ENCODE results near the gene ADGRV1.
"Not testable (repeated sequence)": the region's sequence is repeated elsewhere in the genome, so short reads cannot be mapped to it uniquely, and the experiment has no call there.

Gene ADGRV1

DNA sequence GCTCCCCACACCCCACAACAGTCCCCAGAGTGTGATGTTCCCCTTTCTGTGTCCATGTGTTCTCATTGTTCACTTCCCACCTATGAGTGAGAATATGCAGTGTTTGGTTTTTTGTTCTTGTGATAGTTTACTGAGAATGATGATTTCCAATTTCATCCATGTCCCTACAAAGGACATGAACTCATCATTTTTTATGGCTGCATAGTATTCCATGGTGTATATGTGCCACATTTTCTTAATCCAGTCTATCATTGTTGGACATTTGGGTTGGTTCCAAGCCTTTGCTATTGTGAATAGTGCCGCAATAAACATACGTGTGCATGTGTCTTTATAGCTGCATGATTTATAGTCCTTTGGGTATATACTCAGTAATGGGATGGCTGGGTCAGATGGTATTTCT lies 127.8 kb downstream of the ADGRV1 start:
- in situ Hi-C loops (cut with HindIII; ENCODE audit: low pct_ligation_motif_present, low pct_unique_long_range_greater_than_20kb, low sequenced_read_pairs); DNase-seq: not testable (repeated sequence)

DNA sequence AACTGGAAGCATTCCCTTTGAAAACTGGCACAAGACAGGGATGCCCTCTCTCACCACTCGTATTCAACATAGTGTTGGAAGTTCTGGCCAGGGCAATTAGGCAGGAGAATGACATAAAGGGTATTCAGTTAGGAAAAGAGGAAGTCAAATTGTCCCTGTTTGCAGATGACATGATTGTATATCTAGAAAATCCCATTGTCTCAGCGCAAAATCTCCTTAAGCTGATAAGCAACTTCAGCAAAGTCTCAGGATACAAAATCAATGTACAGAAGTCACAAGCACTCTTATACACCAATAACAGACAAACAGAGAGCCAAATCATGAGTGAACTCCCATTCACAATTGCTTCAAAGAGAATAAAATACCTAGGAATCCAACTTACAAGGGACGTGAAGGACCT lies 128.9 kb downstream of the ADGRV1 start:
- DNase-seq; in situ Hi-C loops (cut with HindIII; ENCODE audit: low pct_ligation_motif_present, low pct_unique_long_range_greater_than_20kb, low sequenced_read_pairs): not testable (repeated sequence)

DNA sequence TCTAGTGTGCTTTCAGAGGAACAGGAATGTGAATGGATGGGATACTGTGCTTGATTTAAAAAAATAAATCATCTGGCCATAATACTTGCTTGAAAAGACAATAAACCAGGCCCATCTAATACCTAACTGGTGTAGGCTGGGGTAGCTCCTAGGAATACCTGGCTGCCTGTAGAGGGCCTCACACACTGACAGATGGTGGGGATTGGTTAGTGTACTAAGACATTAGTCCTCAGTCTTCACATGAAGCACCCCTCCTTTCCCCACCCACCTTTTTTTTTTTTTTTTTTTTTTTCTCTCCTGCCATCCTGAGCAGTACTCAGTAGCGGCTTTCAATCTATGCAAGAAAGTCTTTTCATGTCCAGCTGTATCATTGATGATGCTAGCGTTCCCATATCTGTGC lies 130.5 kb downstream of the ADGRV1 start:
- in situ Hi-C loops (cut with HindIII; ENCODE audit: low pct_ligation_motif_present, low pct_unique_long_range_greater_than_20kb, low sequenced_read_pairs): no loop called here
- DNase-seq: no peak

DNA sequence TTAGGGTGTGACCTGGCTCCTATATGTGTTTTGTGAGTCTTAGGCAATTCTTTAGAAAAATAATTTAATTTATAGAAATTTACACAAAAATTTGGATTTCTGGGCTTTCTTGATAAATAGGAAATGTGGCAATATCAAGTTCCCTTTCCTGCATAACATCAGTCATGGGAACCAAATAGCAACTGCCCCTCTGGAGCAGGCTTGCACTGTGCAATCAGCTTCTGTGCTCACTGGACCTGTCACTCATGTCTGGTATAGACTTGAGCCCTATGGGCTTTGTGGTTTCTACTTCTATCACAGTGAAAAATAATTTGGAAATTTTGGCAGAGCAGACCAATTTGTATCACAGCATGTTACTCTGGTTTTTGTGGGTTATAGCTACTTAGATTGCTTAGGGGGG lies 131.7 kb downstream of the ADGRV1 start:
- in situ Hi-C loops (cut with HindIII; ENCODE audit: low pct_ligation_motif_present, low pct_unique_long_range_greater_than_20kb, low sequenced_read_pairs): no loop called here
- no peak for DNase-seq

DNA sequence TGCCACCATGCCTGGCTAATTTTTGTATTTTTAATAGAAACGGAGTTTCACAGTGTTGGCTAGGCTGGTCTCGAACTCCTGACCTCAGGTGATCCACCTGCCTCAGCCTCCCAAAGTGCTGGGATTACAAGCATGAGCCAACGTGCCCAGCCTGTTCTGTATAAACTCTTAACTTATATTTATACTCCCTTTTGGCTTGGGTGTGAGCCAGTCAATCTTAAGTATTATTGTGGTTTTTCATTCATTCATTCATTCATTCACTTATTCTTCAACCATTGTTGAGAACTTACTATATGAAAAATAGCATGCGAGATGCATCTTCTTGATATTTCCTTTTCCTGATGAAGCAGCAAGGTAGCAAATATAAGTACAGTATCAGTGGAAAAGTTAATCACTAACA lies 132.9 kb downstream of the ADGRV1 start:
- in situ Hi-C loops (cut with HindIII; ENCODE audit: low pct_ligation_motif_present, low pct_unique_long_range_greater_than_20kb, low sequenced_read_pairs): no loop called here
- DNase-seq: no peak

DNA sequence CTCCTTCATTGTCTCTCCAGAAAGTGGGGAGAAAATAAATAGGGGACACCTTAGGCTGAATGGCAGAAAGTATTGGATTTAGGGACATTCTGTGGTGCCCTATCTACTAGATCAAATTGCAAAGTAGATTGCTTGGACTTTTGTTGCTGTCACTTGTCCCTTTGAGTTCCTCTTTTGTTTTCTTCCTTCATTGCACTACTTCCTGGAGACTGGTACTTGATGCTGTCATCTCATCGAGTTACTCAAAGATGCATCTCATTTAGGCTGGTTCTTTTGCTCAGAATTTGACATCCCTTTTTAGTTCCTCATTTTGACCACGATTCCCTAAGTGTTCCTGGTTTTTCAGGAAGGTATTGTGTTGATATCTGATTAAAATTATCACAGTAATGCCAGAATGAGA lies 137.6 kb downstream of the ADGRV1 start:
- in situ Hi-C loops (cut with HindIII; ENCODE audit: low pct_ligation_motif_present, low pct_unique_long_range_greater_than_20kb, low sequenced_read_pairs): no loop called here
- DNase-seq: no peak

DNA sequence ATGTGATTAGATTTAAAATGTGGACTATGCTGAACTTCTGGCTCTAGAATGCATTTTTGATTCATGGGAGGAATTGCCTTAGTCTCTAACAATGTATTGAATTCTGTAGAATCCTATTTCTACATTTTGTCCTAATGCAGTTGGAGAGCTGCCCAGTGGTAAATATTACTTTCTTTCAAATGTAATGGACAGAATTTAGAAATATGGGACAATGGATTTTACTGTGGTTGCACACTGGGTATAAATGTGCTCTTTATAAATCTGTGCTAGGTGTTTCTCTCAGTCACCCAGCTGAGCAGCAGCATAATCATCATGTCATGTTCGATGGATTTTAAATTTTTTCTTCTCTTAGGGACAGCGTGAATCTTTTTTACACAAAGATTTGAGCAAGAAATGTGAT lies 141.7 kb downstream of the ADGRV1 start:
- in situ Hi-C loops (cut with HindIII; ENCODE audit: low pct_ligation_motif_present, low pct_unique_long_range_greater_than_20kb, low sequenced_read_pairs): no loop called here
- DNase-seq: no peak

DNA sequence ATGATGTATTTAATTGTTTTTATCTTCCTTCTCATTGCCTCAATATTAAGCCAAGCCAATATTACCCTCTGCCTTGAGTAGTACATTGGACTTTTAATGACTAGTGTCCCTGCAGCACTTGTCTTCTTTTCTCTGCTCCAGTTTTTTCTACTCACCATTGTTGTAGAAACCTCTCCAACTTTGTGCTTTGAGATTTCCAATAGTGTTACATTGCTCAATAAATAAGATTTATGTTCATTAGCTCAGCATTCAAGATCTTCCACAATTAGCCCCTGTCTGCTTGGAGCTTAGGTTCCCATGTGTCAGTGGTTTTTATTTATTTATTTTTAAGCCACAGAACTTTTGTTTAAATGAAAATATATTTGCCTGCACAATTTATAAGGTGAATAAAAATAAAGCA lies 145.3 kb downstream of the ADGRV1 start:
- in situ Hi-C loops (cut with HindIII; ENCODE audit: low pct_ligation_motif_present, low pct_unique_long_range_greater_than_20kb, low sequenced_read_pairs): no loop called here
- DNase-seq: no peak

DNA sequence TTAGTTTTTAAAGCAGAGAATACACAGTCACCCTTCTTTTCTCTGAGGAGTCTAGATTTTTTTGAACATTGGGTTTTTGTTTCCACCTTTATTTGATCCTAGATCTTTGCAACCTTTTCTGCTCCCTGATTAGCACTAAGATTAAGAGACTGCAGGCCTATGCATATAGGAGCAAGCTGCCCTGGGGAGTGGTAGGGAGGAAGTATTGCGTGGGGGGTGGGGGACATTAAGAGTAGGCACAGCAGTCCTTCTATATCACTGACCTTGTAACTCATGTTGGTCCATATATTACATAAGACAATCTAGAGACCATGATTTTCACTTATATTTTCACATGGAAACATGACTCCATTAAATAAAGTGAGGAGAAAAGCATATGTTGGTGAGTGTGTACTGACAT lies 149.1 kb downstream of the ADGRV1 start:
- DNase-seq: no peak
- in situ Hi-C loops (cut with HindIII; ENCODE audit: low pct_ligation_motif_present, low pct_unique_long_range_greater_than_20kb, low sequenced_read_pairs): no loop called here

DNA sequence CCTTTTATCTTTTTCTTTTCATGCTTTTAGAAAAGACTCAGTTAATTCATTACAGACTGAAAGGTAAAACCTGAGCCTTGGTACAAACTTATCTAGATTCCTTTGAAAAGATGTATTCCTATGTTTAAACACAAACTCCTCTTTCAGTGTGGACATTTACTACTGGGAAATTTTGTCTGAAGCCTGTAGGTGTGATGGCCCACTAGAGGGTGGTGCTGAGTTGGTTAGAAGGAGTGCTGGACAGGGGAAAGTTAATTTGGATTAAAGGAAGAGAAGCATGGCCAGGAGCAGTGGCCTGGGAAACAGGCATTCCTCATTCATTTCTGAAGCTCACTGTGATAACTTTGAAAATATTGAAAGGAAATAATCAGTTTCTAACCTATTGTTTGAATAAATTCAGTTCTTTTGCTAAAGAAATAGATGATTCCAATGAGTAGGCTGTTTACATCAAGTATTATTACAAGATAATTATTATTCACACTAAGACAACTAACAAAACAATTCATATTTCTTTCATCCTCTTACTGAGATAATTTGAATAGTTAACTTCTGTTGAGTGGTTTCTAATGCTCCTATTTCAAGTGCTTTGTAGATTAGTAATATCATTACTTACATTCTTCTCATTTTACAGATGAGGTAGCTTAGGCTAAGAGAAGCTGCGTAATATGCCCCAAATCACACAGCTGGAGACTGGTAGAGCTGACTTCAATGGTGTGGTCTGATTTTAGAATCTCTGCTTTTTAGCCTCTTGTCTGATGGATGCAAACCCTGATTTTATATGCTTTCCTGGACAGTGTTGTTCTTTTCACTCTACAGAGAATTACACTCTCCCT lies 150.9 kb downstream of the ADGRV1 start:
- in situ Hi-C loops (cut with HindIII; ENCODE audit: low pct_ligation_motif_present, low pct_unique_long_range_greater_than_20kb, low sequenced_read_pairs): no loop called here
- peak; percentile 71 for DNase-seq

DNA sequence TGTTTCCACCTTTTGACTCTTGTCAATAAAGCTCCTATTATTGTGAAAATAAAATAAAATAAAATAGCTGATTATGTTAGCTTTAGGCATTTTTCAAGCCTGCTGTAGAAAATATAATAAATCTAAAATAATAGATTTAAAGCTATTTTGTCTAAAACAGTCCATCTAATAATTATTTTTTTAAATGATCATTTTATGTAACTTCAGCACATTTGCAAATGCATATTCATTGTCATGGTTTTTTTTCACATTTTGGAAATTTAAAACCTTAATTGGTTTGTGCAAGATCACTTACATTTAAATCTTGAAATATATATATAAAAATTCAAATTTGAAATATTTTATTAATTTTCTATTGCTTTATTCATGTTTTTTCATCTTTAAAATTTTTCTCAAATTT lies 159.8 kb downstream of the ADGRV1 start:
- DNase-seq: no peak
- in situ Hi-C loops (cut with HindIII; ENCODE audit: low pct_ligation_motif_present, low pct_unique_long_range_greater_than_20kb, low sequenced_read_pairs): no loop called here

DNA sequence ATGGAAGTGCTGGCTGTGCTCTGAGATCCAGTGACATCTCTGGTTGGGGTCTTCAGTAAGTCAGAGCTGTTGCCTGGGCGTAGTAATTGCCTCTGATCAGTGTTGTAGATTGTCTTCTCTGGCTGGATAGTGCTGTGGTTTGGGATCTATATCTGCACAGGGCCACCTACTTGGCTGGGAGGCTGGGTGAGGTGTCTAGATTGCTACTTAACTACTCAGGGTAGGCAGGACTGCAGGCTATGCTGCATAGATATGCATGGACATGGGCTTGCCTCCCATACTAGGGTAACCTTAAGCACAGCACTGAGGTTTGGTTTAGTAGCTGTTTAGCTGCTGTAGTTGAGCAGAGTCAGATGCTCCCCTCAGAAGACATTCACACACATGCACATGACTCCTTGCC lies 181.0 kb downstream of the ADGRV1 start:
- DNase-seq: no peak
- in situ Hi-C loops (cut with HindIII; ENCODE audit: low pct_ligation_motif_present, low pct_unique_long_range_greater_than_20kb, low sequenced_read_pairs): no loop called here

DNA sequence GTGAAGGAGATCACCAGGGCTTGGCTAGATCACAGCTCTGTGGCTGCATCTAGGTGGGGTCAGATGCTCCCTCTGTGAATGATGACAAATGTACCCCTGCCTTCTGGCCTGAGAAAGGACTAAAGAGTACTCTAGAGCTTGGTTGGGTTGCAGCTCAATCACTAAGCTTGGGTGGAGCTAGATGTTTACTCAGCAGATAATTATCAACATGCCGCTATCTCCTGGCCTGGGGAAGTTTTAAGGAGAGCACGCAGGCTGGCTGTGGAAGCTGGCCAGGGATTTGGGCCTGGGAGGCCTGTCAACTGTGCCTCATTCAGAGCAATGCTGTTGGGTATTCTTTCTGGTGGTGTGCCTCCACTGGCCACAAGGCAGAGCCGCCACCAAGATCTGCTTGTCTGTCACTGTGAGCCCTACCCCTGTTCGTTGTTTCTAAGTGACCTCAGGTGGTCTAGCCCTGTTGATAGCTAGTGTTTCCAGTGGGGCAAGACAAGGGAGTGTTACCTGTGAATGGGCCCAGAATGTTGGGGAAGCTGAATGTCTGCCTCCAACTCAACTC lies 181.7 kb downstream of the ADGRV1 start:
- DNase-seq: no peak
- in situ Hi-C loops (cut with HindIII; ENCODE audit: low pct_ligation_motif_present, low pct_unique_long_range_greater_than_20kb, low sequenced_read_pairs): no loop called here

DNA sequence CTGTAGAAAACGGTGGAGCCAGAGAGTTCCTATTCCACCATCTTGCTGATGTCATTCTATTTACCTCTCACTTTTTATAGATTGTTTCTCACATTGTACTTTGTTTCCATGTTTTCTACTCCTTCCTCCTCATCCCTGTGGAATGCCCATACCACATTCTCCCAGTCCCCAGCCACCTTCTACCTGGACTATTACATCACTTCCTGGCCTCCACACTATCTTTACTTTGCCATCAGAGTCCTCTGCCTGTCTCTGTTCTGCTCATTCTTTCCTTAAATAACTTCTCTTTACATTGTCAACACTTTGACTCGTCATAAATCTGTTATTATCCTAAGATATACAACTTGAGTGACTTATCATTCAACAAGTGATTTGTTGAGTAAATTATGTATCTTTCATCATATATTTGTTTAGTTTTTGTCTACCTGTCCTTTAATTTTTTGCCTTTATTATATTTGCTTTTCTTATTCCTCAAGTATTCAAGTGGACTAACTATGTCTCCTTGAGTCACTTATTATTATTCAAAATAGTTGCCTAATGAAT lies 182.5 kb downstream of the ADGRV1 start:
- in situ Hi-C loops (cut with HindIII; ENCODE audit: low pct_ligation_motif_present, low pct_unique_long_range_greater_than_20kb, low sequenced_read_pairs): no loop called here
- no peak for DNase-seq

DNA sequence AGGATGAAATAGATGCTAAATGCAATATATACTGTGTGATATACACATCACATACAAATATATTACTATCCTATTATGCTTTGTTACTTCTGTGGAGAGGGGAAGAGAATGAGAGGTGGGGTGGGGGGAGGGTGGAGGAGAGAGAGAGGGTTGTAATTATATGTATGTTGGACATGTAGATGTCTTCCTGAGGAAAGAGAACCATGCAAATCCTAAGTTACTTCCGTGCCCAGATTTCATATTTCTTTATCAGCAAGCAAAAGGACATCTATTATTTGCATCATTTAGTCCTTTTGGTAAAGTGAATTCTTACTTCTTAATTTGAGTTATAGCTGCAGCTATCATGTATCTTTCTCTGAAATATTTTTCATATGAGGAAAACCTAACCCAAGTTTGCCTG lies 187.5 kb downstream of the ADGRV1 start:
- in situ Hi-C loops (cut with HindIII; ENCODE audit: low pct_ligation_motif_present, low pct_unique_long_range_greater_than_20kb, low sequenced_read_pairs): no loop called here
- DNase-seq: no peak

DNA sequence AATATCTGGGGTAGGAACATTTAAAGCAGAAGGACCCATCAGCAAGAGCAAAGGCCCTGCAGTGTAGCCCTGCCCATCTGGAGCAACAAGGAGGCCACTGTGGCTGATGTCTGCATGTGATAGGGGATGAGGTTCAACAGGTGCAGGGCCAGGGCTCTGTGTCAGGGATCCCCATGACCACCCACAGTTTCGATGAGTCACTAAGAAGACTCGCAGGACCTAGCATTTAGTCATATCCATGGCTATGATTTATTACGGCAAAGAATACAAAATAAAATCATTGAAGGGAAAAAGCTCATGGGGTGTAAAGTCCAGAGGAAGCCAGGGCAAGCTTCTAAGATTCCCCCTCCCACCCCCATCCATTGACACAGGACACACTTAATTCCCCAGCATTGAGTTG lies 188.6 kb downstream of the ADGRV1 start:
- in situ Hi-C loops (cut with HindIII; ENCODE audit: low pct_ligation_motif_present, low pct_unique_long_range_greater_than_20kb, low sequenced_read_pairs): no loop called here
- DNase-seq: peak; percentile 92

DNA sequence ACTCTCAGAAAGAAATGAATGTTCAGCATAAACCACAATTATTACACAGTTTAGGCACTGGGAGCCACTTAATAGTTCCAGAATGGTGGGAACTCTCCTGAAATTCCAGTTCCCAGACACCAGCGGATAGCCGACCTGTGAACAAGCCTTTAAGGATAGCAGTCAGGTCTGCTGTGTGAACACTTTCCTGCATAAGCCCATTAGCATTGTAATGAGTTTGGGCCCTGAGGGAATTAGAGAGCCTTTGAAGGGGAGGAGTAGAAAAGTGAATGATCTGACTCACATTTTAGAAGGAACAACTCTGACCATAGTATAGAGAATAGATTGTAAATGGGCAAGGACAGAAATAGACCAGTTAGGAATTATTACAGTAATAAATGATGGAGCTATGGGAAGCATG lies 189.1 kb downstream of the ADGRV1 start:
- peak; percentile 39 for DNase-seq

DNA sequence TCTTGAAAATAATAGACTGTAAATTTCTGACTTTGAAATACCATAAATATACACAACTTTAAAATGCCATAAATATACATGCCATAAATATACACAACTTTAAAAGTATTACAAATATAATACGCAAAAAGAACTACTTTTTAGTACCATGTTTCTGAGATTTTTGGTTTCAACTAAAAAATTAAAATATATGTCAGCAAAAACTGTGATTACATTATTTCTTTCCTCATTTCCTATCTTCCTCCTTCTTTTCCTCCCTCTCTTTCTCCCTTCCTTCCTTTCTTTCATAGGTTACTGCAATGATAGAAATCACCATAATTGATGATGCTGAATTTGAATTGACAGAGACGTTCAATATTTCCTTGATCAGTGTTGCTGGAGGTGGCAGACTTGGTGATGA lies 200.5 kb downstream of the ADGRV1 start:
- in situ Hi-C loops (cut with HindIII; ENCODE audit: low pct_ligation_motif_present, low pct_unique_long_range_greater_than_20kb, low sequenced_read_pairs): no loop called here
- DNase-seq: no peak

More for the DNA sequence above, 189.1 kb downstream of the ADGRV1 start:
- in situ Hi-C loops (cut with HindIII; ENCODE audit: low pct_ligation_motif_present, low pct_unique_long_range_greater_than_20kb, low sequenced_read_pairs): no loop called here

DNA sequence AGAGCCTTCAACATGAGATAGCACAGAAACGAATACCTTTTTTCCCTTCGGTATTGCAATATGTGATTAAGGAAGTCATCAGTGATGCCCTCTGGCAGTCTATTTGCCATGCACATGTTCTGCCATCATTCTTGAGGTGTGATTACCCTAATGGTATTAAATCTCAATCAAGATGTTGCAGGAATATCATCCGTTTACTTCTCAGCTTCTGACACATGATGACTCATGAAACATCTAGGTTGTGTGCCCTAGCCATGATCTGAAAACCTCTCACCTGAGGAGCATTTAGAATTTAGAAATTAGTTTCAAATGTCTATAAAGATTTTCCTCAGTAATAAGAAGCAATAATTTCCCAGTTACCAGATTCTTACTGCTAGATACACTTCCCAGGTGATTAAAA lies 209.1 kb downstream of the ADGRV1 start:
- DNase-seq: no peak
- in situ Hi-C loops (cut with HindIII; ENCODE audit: low pct_ligation_motif_present, low pct_unique_long_range_greater_than_20kb, low sequenced_read_pairs): no loop called here

DNA sequence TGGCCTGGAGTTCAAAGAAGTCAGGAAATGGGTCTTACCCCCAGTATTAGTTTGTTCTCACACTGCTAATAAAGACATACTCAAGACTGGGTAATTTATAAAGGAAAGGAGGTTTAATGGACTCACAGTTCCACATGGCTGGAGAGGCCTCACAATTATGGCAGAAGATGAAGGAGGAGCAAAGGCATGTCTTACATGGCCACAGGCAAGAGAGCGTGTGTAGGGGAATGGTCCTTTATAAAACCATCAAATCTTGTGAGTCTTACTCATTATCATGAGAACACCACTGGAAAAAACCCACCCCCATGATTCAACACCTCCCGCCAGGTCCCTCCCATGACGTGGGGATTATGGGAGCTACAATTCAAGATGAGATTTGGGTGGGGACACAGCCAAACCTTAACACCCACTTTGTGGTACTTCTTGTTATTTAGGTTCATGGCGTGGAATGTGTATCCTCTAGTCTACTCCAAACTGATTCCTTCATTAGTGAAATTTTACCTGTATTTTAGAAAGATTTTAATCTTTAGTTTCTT lies 211.5 kb downstream of the ADGRV1 start:
- in situ Hi-C loops (cut with HindIII; ENCODE audit: low pct_ligation_motif_present, low pct_unique_long_range_greater_than_20kb, low sequenced_read_pairs): not testable (repeated sequence)

More for the DNA sequence above, 211.5 kb downstream of the ADGRV1 start:
- DNase-seq: not testable (repeated sequence)
